DOHH2 (cell line): ENCODE measurements around the gene MEGF11.

ENCODE experiments used
- H3F3A ChIP-seq: fragments of 200-600 bp; sonication (generic), shearing (Covaris generic); 2 replicates; pipeline ENCODE4 v1.6.0; 2016; ENCODE audit warnings: antibody characterized with exemption, mild to moderate bottlenecking; ENCODE audit not compliant: control insufficient read depth, insufficient read depth
- H3K27ac ChIP-seq: fragments of 200-600 bp; sonication (generic); 2 replicates; pipeline ENCODE4 v1.5.1; 2014; ENCODE audit warnings: low read depth, mild to moderate bottlenecking, low read length, moderate library complexity
- H3K27me3 ChIP-seq: fragments of 200-600 bp; sonication (generic); 2 replicates; pipeline ENCODE4 v1.6.1; 2014; ENCODE audit warnings: mild to moderate bottlenecking, low read length, mixed read lengths; ENCODE audit not compliant: control insufficient read depth
- H3K36me3 ChIP-seq: fragments of 200-600 bp; sonication (generic); 2 replicates; pipeline ENCODE4 v1.6.1; 2014; ENCODE audit warnings: mild to moderate bottlenecking, low read length, moderate library complexity, mixed read lengths; ENCODE audit not compliant: control insufficient read depth
- H3K4me1 ChIP-seq: fragments of 200-600 bp; sonication (generic); 2 replicates; pipeline ENCODE4 v1.6.1; 2014; ENCODE audit warnings: mild to moderate bottlenecking, low read length, mixed read lengths; ENCODE audit not compliant: control insufficient read depth
- H3K4me2 ChIP-seq: fragments of 200-600 bp; sonication (generic); 2 replicates; pipeline ENCODE4 v1.6.0; 2014; ENCODE audit warnings: mild to moderate bottlenecking, low read length, moderate library complexity
- H3K4me3 ChIP-seq: fragments of 200-600 bp; sonication (generic); 2 replicates; pipeline ENCODE4 v1.5.1; 2014; ENCODE audit warnings: mild to moderate bottlenecking, low read length, mixed read lengths
- H3K79me2 ChIP-seq: fragments of 200-600 bp; sonication (generic); 2 replicates; pipeline ENCODE4 v1.6.1; 2014; ENCODE audit warnings: mild to moderate bottlenecking, low read length, mixed read lengths; ENCODE audit not compliant: control insufficient read depth
- H3K9me2 ChIP-seq: fragments of 200-600 bp; sonication (generic); replicated peaks from 2 replicates; pipeline ENCODE4 v1.6.1; 2014; ENCODE audit warnings: mild to moderate bottlenecking, low read length, mixed read lengths; ENCODE audit not compliant: control insufficient read depth
- H3K9me3 ChIP-seq: fragments of 200-600 bp; sonication (generic); 2 replicates; pipeline ENCODE4 v1.6.1; 2014; ENCODE audit warnings: antibody characterized with exemption, low read length, mixed read lengths; ENCODE audit not compliant: control insufficient read depth, insufficient read depth
- H4K20me1 ChIP-seq: fragments of 200-600 bp; sonication (generic); 2 replicates; pipeline ENCODE4 v1.6.0; 2014; ENCODE audit warnings: low read depth, mild to moderate bottlenecking, antibody characterized with exemption, low read length, moderate library complexity; ENCODE audit not compliant: control insufficient read depth, insufficient read depth
- EZH2phosphoT487 ChIP-seq: fragments of 200-600 bp; sonication (generic); IDR thresholded peaks from 2 replicates; pipeline ENCODE4 v1.6.1; 2017; ENCODE audit warnings: borderline replicate concordance, mild to moderate bottlenecking, antibody characterized with exemption, low read length, moderate library complexity, mixed read lengths
- TF ChIP-seq, protein P1 (sequence below): fragments of 200-600 bp; sonication (generic); IDR thresholded peaks from one replicate; pipeline ENCODE4 v1.5.1; 2014; ENCODE audit warnings: antibody characterized with exemption, mild to moderate bottlenecking, low read depth, low read length; ENCODE audit not compliant: poor library complexity, severe bottlenecking

MEGF11 gene

GRCh38 chr15:66236806-66237375 is 16.7 kb downstream of the MEGF11 start:
- H3K9me2 ChIP-seq, result no peaks in the 10 kb centered on the region
- no peak overlapping the region for H3K27ac ChIP-seq
- H3K4me3 ChIP-seq, result no peak overlapping the region
- H3K27me3 ChIP-seq, result no peaks in the 10 kb centered on the region
- H3F3A ChIP-seq, result no peaks in the 10 kb centered on the region
- peaks cover 6% of the 10 kb centered on the region for H4K20me1 ChIP-seq
- peaks cover 68% of the 10 kb centered on the region for H3K36me3 ChIP-seq
- H3K4me1 ChIP-seq, result peaks cover 33% of the 10 kb centered on the region
- H3K79me2 ChIP-seq, result peaks cover 100% of the 10 kb centered on the region
- TF ChIP-seq EZH2phosphoT487, result no peak
- TF ChIP-seq, protein P1, sequence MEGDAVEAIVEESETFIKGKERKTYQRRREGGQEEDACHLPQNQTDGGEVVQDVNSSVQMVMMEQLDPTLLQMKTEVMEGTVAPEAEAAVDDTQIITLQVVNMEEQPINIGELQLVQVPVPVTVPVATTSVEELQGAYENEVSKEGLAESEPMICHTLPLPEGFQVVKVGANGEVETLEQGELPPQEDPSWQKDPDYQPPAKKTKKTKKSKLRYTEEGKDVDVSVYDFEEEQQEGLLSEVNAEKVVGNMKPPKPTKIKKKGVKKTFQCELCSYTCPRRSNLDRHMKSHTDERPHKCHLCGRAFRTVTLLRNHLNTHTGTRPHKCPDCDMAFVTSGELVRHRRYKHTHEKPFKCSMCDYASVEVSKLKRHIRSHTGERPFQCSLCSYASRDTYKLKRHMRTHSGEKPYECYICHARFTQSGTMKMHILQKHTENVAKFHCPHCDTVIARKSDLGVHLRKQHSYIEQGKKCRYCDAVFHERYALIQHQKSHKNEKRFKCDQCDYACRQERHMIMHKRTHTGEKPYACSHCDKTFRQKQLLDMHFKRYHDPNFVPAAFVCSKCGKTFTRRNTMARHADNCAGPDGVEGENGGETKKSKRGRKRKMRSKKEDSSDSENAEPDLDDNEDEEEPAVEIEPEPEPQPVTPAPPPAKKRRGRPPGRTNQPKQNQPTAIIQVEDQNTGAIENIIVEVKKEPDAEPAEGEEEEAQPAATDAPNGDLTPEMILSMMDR, result no peak
- H3K9me3 ChIP-seq, result no peaks in the 10 kb centered on the region
- H3K4me2 ChIP-seq, result no peak overlapping the region

- Histone ChIP-seq H3K4me1 (peaks cover 33% of the 10 kb centered on the region), H3K27ac (no peak overlapping the region), H3K4me3 (no peak overlapping the region), H3K4me2 (no peak overlapping the region), H3F3A (no peaks in the 10 kb centered on the region), H4K20me1 (peaks cover 2% of the 10 kb centered on the region), H3K27me3 (no peaks in the 10 kb centered on the region), H3K9me3 (no peaks in the 10 kb centered on the region), H3K9me2 (no peaks in the 10 kb centered on the region), H3K79me2 (peaks cover 100% of the 10 kb centered on the region), H3K36me3 (peaks cover 61% of the 10 kb centered on the region)
- TF ChIP-seq EZH2phosphoT487, result no peak
- TF ChIP-seq, protein P1, result no peak
These were observed 17.7 kb downstream of the MEGF11 start for GRCh38 chr15:66235866-66236265.

GRCh38 chr15:66234798-66235197 is 18.8 kb downstream of the MEGF11 start:
- Histone ChIP-seq H3K79me2 (peaks cover 100% of the 10 kb centered on the region), H3K4me1 (peaks cover 38% of the 10 kb centered on the region), H3K9me3 (no peaks in the 10 kb centered on the region), H3K4me3 (no peak overlapping the region), H3K9me2 (no peaks in the 10 kb centered on the region), H4K20me1 (no peaks in the 10 kb centered on the region), H3K27ac (no peak overlapping the region), H3K36me3 (peaks cover 59% of the 10 kb centered on the region), H3F3A (no peaks in the 10 kb centered on the region), H3K4me2 (no peak overlapping the region), H3K27me3 (no peaks in the 10 kb centered on the region)
- TF ChIP-seq, protein P1, result no peak
- TF ChIP-seq EZH2phosphoT487, result no peak
